Muscle of leg (tissue), 11 donors: Measurements from ENCODE around the gene GRAMD4. TPM values are rescaled to one million over a fixed set of nuclear protein-coding genes. Genes with fewer than 3 reads are reported as not detected.

Source experiments
- DNase-seq: peaks from one replicate; pipeline ENCODE4 v3.0.0; 2013
- H3K27ac ChIP-seq: one replicate; pipeline ENCODE4 v1.5.1; 2013; ENCODE audit warnings: mild to moderate bottlenecking, low read length, control low read depth
- H3K27me3 ChIP-seq: one replicate; pipeline ENCODE4 v1.6.1; 2013; ENCODE audit warnings: low read length; ENCODE audit not compliant: control insufficient read depth, insufficient read depth
- H3K36me3 ChIP-seq: one replicate; pipeline ENCODE4 v1.6.1; 2013; ENCODE audit warnings: low read length; ENCODE audit not compliant: control insufficient read depth, insufficient read depth
- H3K4me1 ChIP-seq: one replicate; pipeline ENCODE4 v1.6.1; 2013; ENCODE audit warnings: low read length; ENCODE audit not compliant: control insufficient read depth, insufficient read depth
- H3K4me3 ChIP-seq: one replicate; pipeline ENCODE4 v1.5.1; 2013; ENCODE audit warnings: low read length, control low read depth
- H3K9me3 ChIP-seq: replicated peaks from 2 replicates; pipeline ENCODE4 v1.6.1; 2013; ENCODE audit warnings: low read depth, low read length; ENCODE audit not compliant: control insufficient read depth
- WGBS: methylation state at CpG from one replicate; pipeline ENCODE4 v1.1.5; 2013; ENCODE audit warnings: missing lambda C conversion rate; ENCODE audit not compliant: insufficient coverage; 5-methylcytosine and 5-hydroxymethylcytosine counted together
- polyA plus RNA-seq, 8 donors: library from polyadenylated mRNA; unstranded; fragments of 120-200 nt; gene quantifications; one replicate each; pipeline versions ENCODE4 v1.2.1 to v1.2.3, GENCODE V29; 2013; ENCODE audit warnings: inconsistent platforms in 1 of 8, low replicate concordance in 1 of 8; ENCODE audit not compliant: insufficient read length in 8 of 8, insufficient read depth in 1 of 8
- total RNA-seq: library from RNA; stranded (reverse); fragments of 120-200 nt; gene quantifications from one replicate; pipeline ENCODE4 v1.2.4, GENCODE V29; 2013

The GRAMD4 gene
- total and polyA plus RNA-seq, 9 donors = 10.5 to 19.9 (median 14.0) TPM

DNA sequence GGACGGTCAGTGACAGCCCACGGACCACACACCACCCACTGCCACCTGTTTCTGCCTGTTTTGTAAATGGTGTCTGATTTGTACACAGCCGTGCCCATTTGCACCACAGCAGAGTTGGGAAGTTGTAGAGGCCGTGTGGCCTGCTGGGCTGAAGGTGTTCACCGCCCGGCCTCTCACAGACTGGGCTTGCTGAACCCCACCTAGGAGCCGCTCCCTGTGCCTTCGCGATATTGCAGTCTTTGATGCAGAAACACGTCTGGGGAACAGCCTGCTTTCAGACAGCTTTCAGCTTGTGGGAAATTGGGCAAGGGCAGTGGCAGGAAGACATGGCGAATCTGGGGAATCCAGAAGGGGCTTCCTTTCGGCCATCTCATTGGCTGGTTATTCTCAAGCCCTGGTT is 9.8 kb upstream of the GRAMD4 start:
- 81% methylated on average over 9 of the region's 12 CpGs for WGBS
- no peaks in the 10 kb centered on the region for H3K27me3 ChIP-seq
- H3K4me3 ChIP-seq = no peak overlapping the region
- H3K27ac ChIP-seq = no peak overlapping the region
- H3K36me3 ChIP-seq = no peaks in the 10 kb centered on the region
- no peak for DNase-seq
- peaks cover 22% of the 10 kb centered on the region for H3K4me1 ChIP-seq
- no peaks in the 10 kb centered on the region for H3K9me3 ChIP-seq

DNA sequence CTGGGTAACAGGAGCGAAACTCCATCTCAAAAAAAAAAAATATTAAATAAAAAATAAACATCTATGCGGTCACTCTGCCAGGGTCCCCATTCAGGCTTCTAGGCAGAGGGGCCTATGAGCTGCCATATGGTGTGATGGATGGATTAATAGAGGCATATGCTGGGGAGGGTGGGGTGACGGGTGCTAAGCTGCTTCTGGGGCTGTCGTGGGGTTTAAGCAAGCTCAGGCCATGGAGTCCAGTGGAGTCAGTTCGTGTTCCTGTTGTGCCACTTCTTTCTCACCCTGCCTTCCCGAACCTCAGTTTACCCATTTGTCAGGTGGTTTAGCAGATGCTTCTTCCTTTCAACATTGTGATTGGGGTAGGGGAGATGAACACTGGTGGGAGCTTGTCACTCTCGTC is 9.0 kb upstream of the GRAMD4 start:
- DNase-seq = no peak
- H3K4me1 ChIP-seq = peaks cover 22% of the 10 kb centered on the region
- H3K4me3 ChIP-seq = no peak overlapping the region
- no CpG with 5 or more reads among the region's 7 CpGs for WGBS
- H3K9me3 ChIP-seq = no peaks in the 10 kb centered on the region
- no peak overlapping the region for H3K27ac ChIP-seq
- no peaks in the 10 kb centered on the region for H3K36me3 ChIP-seq
- H3K27me3 ChIP-seq = no peaks in the 10 kb centered on the region

GRCh38 chr22:46612341-46612903 is 7.8 kb upstream of the GRAMD4 start:
- Histone ChIP-seq H3K27me3 (no peaks in the 10 kb centered on the region), H3K4me1 (peaks cover 22% of the 10 kb centered on the region), H3K36me3 (no peaks in the 10 kb centered on the region), H3K4me3 (no peak overlapping the region), H3K9me3 (no peaks in the 10 kb centered on the region), H3K27ac (no peak overlapping the region)
- 75% methylated on average over 4 of the region's 13 CpGs for WGBS
- no peak for DNase-seq

- WGBS = 26% methylated on average over 12 of the region's 23 CpGs
- peak; percentile 46 for DNase-seq
- Histone ChIP-seq H3K9me3 (no peaks in the 10 kb centered on the region), H3K4me1 (peaks cover 27% of the 10 kb centered on the region), H3K27me3 (no peaks in the 10 kb centered on the region), H3K36me3 (no peaks in the 10 kb centered on the region), H3K27ac (no peak overlapping the region), H3K4me3 (no peak overlapping the region)
These were observed 7.1 kb upstream of the GRAMD4 start for GRCh38 chr22:46612904-46613605.

- H3K9me3 ChIP-seq = no peaks in the 10 kb centered on the region
- H3K27me3 ChIP-seq = no peaks in the 10 kb centered on the region
- no peak overlapping the region for H3K4me3 ChIP-seq
- no peak for DNase-seq
- H3K27ac ChIP-seq = no peak overlapping the region
- no peaks in the 10 kb centered on the region for H3K36me3 ChIP-seq
- WGBS = 28% methylated on average over 7 of the region's 13 CpGs
- peaks cover 32% of the 10 kb centered on the region for H3K4me1 ChIP-seq
These were observed 6.6 kb upstream of the GRAMD4 start for GRCh38 chr22:46613606-46614021.

DNA sequence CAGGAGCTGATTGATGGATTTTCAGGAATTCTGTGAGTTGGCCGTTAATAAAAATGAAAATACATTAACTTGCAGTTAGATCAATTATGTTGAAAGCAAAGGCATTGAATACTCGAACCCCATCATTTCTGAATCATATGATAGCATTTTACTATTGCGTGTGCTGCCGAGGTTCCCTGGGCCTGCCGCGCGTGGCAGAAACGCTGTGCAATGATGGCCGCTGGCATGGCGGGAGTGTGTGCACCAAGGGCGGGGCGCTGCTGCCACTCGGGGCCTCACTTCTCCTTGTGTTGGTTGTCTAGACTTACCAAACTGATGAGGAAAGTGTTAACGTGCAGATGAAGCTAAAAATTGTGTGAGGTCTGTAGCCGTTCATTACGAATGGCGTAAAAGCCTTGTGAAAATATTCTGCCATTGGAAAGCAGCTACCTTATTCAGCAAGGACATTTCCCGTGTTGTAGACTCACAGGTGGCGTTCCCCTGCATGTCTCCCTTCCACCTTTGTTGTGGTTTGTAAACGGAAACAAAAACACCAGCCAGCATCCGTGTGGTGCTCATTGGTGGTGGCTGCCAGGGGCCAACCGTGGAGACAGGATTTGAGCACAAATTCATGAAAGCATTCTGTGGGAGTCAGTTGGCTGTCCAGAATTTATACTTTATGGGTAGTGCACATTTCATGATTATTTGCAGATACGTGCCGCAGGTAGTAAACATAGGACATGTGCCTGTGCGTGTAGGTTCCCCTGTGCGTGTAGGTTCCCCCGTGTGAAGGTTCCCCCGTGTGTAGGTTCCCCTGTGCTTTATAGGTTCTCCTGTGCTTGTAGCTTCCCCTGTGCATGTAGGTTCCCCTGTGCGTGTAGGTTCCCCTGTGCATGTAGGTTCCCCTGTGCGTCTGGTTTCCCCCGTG is 5.9 kb upstream of the GRAMD4 start:
- H3K27ac ChIP-seq = no peak overlapping the region
- peaks cover 39% of the 10 kb centered on the region for H3K4me1 ChIP-seq
- WGBS = 67% methylated on average over 20 of the region's 31 CpGs
- no peaks in the 10 kb centered on the region for H3K27me3 ChIP-seq
- H3K9me3 ChIP-seq = no peaks in the 10 kb centered on the region
- no peak for DNase-seq
- H3K36me3 ChIP-seq = no peaks in the 10 kb centered on the region
- no peak overlapping the region for H3K4me3 ChIP-seq

DNA sequence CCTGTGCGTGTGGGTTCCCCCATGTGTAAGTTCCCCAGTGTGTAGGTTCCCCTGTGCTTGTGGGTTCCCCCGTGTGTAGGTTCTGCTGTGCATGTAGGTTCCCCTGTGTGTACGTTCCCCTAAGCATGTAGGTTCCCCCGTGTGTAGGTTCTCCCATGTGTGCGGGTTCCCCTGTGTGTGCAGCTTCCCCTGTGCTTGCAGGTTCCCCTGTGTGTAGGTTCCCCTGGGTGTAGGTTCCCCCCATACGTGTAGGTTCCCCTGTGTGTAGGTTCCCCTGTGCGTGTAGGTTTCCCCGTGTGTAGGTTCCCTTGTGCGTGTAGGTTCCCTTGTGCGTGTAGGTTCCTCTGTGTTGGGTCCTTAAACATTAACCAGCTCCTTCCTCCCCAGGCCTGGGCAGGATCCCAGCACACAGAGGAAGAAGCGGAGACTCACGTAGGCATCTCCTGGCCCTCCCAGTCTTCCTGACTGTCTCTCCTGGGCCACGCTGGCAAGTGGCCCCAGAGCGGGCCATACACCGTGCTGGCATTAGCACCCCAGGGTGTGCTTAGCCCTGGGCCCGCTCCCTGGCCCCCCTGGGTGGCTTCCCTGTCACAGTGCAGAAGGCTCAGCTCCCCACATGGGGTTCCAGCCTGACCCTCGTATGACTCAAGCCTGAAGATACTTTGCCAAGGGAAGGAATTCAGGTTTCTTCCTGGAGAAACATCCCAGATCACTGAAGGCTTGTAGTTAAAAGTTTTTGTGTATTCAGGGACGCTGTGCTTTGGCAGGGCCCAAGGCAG is 2.8 kb upstream of the GRAMD4 start:
- no peak for DNase-seq
- H3K36me3 ChIP-seq = no peaks in the 10 kb centered on the region
- H3K4me1 ChIP-seq = peaks cover 64% of the 10 kb centered on the region
- 50% methylated on average over 12 of the region's 18 CpGs for WGBS
- no peaks in the 10 kb centered on the region for H3K9me3 ChIP-seq
- no peaks in the 10 kb centered on the region for H3K27me3 ChIP-seq
- no peak overlapping the region for H3K27ac ChIP-seq
- no peak overlapping the region for H3K4me3 ChIP-seq

DNA sequence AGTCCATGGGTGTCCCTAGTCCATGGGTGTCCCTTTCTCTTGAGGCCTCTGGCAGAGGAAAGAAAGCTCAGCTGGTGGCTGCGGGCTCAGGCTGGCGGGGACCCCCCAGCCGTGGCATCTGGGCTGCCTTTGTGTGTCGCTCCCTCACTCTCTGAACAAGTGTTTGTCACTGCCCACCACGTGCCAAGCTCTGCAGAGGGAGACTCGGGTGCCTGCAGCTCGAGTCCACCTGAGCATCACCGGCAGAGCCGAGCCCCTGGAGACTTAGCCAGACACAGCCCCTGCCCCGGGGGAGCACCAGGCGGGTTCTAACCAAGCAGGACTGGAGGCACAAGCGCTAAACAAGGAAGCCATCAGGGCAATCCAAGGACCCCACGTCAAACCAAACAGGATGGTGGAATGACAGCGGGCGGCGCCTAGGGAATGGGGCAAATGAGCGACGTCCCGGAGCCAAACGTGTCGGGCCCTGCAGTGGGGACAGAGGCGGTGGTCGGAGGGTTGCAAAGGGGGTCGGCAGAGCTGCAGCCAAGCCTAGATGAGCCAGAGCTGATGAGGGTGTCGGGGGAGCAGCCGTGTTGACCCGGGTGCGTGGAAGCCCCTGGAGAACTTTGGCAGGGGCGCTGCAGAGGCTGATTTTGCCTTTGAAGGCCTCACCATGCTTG is 2.1 kb upstream of the GRAMD4 start:
- Histone ChIP-seq H3K27ac (no peak overlapping the region), H3K4me1 (peaks cover 59% of the 10 kb centered on the region)
- 73% methylated on average over 26 of the region's 29 CpGs for WGBS

DNA sequence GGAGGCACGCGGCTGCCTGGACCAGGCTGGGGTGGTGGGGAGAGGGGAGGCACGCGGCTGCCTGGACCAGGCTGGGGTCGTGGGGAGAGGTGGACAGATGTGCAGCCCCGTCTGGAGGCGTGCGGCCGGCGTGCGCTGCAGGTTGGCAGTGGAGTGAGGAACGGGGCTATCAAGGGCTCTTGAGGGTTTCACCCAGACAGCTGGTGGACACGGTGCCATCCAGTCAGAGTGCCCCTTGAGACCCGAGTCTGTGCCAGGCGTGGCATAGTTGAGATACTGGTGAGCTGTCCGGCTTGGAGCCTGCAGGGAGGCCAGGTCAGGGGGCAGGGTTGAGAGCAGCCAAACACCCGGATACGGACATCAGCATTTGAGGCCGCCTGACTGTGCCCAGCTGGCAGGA is 1.5 kb upstream of the GRAMD4 start:
- Histone ChIP-seq H3K27me3 (no peaks in the 10 kb centered on the region), H3K27ac (no peak overlapping the region), H3K36me3 (no peaks in the 10 kb centered on the region), H3K9me3 (no peaks in the 10 kb centered on the region), H3K4me3 (no peak overlapping the region), H3K4me1 (peaks cover 55% of the 10 kb centered on the region)
- no peak for DNase-seq
- whole genome bisulfite sequencing = 66% methylated on average over 19 of the region's 19 CpGs

More for the DNA sequence above, 2.1 kb upstream of the GRAMD4 start:
- DNase-seq = no peak
- H3K9me3 ChIP-seq = no peaks in the 10 kb centered on the region
- H3K27me3 ChIP-seq = no peaks in the 10 kb centered on the region
- H3K4me3 ChIP-seq = no peak overlapping the region
- no peaks in the 10 kb centered on the region for H3K36me3 ChIP-seq
